Vagina (tissue), 2 donors: ENCODE data around the gene RABEP2. TPM values are rescaled to one million over a fixed set of nuclear protein-coding genes. Genes with fewer than 3 reads are reported as not detected.
A peak's percentile ranks its signal among the peaks of the same experiment; 100 is the strongest.
"Not testable (repeated sequence)": the region's sequence is repeated elsewhere in the genome, so short reads cannot be mapped to it uniquely, and the experiment has no call there.

Experiments
- DNase-seq, 2 donors: peaks; one replicate each; pipeline ENCODE4 v3.0.0-alpha.2; 2017; ENCODE audit errors: extremely low spot score in 2 of 2
- H3K27ac ChIP-seq: fragments of 200-600 bp; sonication (generic); one replicate; pipeline ENCODE4 v1.5.1; 2019
- H3K27me3 ChIP-seq: fragments of 200-600 bp; sonication (generic); one replicate; pipeline ENCODE4 v1.5.1; 2019
- H3K36me3 ChIP-seq, 2 donors: fragments of 200-600 bp; sonication (generic); one replicate each; pipeline ENCODE4 v1.5.1; 2017 to 2019
- H3K4me1 ChIP-seq: fragments of 200-600 bp; sonication (generic); one replicate; pipeline ENCODE4 v1.5.1; 2019
- H3K4me3 ChIP-seq, 2 donors: fragments of 200-600 bp; sonication (generic); 1 replicate in 1 of 2; 2 replicates in 1 of 2; pipeline ENCODE4 v1.5.1; 2016 to 2019
- H3K9me3 ChIP-seq: fragments of 200-600 bp; sonication (generic); one replicate; pipeline ENCODE4 v1.5.1; 2019
- CTCF ChIP-seq, 3 experiments: fragments of 450-650 bp in 2 of 3; fragments of 200-600 bp in 1 of 3; sonication (generic) in 1 of 3; IDR thresholded peaks; one replicate each; pipeline ENCODE4 v1.5.1; 2017 to 2019; ENCODE audit warnings: antibody characterized with exemption in 3 of 3, mild to moderate bottlenecking in 2 of 3, moderate library complexity in 2 of 3
- POLR2A ChIP-seq, 2 donors: fragments of 450-650 bp; IDR thresholded peaks; one replicate each; pipeline ENCODE4 v1.6.1; 2017; ENCODE audit warnings: antibody characterized with exemption in 2 of 2, mild to moderate bottlenecking in 2 of 2, moderate library complexity in 2 of 2
- POLR2AphosphoS5 ChIP-seq, 2 donors: sonication (generic); formaldehyde crosslinking; IDR thresholded peaks; one replicate each; pipeline ENCODE4 v1.9.0; 2017; ENCODE audit warnings: antibody characterized with exemption in 2 of 2, mild to moderate bottlenecking in 2 of 2, low read depth in 1 of 2; ENCODE audit not compliant: insufficient read depth in 1 of 2
- intact Hi-C: fragments of 100-400 bp; cut with DNase I; formaldehyde crosslinking; loops from one replicate; pipeline ENCODE4 v1.15.1; 2023
- total RNA-seq: library from RNA; depleted of rRNA; stranded (reverse); fragments of >200 nt; gene quantifications from one replicate; pipeline ENCODE4 v1.2.3, GENCODE V29; 2016

The RABEP2 gene
- total RNA-seq, 1 donor from 2014 or later, result 44.7 TPM

- DNase-seq, result no peak
- no peaks in the 10 kb centered on the region for H3K9me3 ChIP-seq
- intact Hi-C loops, result no loop called here
- H3K4me1 ChIP-seq, result no peaks in the 10 kb centered on the region
- H3K27ac ChIP-seq, result no peak overlapping the region
- H3K27me3 ChIP-seq, result no peaks in the 10 kb centered on the region
- H3K4me3 ChIP-seq, result no peak overlapping the region
- no peaks in the 10 kb centered on the region for H3K36me3 ChIP-seq
- TF ChIP-seq POLR2AphosphoS5 (IDR thresholded peaks at IDR 0.05; ENCODE audit: insufficient read depth in 1 of 2, low read depth in 1 of 2), result no peak
- TF ChIP-seq CTCF (IDR thresholded peaks at IDR 0.05), result no peak
- TF ChIP-seq POLR2A (IDR thresholded peaks at IDR 0.05), result no peak
Measured at GRCh38 chr16:28893291-28893690, 31.7 kb downstream of the RABEP2 start.

GRCh38 chr16:28891964-28892890, 32.8 kb downstream of the RABEP2 start:
- no peaks in the 10 kb centered on the region for H3K9me3 ChIP-seq
- TF ChIP-seq POLR2A (IDR thresholded peaks at IDR 0.05), result no peak
- no peak for TF ChIP-seq CTCF (IDR thresholded peaks at IDR 0.05)
- no peak for TF ChIP-seq POLR2AphosphoS5 (IDR thresholded peaks at IDR 0.05; ENCODE audit: insufficient read depth in 1 of 2, low read depth in 1 of 2)
- DNase-seq, result no peak
- no peaks in the 10 kb centered on the region for H3K27me3 ChIP-seq
- no peak overlapping the region for H3K27ac ChIP-seq
- intact Hi-C loops, result no loop called here
- H3K36me3 ChIP-seq, result no peaks in the 10 kb centered on the region
- H3K4me1 ChIP-seq, result no peaks in the 10 kb centered on the region
- no peak overlapping the region for H3K4me3 ChIP-seq

- intact Hi-C loops, DNase-seq: not testable (repeated sequence)
Measured at GRCh38 chr16:28890355-28890754, 34.7 kb downstream of the RABEP2 start.

GRCh38 chr16:28886945-28887344, 38.1 kb downstream of the RABEP2 start:
- peak in 1 of 2 donors; percentile 62 for DNase-seq
- Histone ChIP-seq H3K36me3 (no peaks in the 10 kb centered on the region), H3K27ac (no peak overlapping the region), H3K27me3 (no peaks in the 10 kb centered on the region), H3K4me1 (no peaks in the 10 kb centered on the region), H3K4me3 (no peak overlapping the region), H3K9me3 (no peaks in the 10 kb centered on the region)
- TF ChIP-seq POLR2AphosphoS5 (IDR thresholded peaks at IDR 0.05; ENCODE audit: insufficient read depth in 1 of 2, low read depth in 1 of 2), result no peak
- no peak for TF ChIP-seq POLR2A (IDR thresholded peaks at IDR 0.05)
- no peak for TF ChIP-seq CTCF (IDR thresholded peaks at IDR 0.05)
- intact Hi-C loops, result no loop called here

More at GRCh38 chr16:28890355-28890754, 34.7 kb downstream of the RABEP2 start:
- not testable (repeated sequence) for H3K4me1 ChIP-seq, H3K27ac ChIP-seq, H3K27me3 ChIP-seq, H3K36me3 ChIP-seq, H3K4me3 ChIP-seq, H3K9me3 ChIP-seq

- H3K36me3 ChIP-seq, result no peaks in the 10 kb centered on the region
- no peak overlapping the region for H3K4me3 ChIP-seq
- no peak for TF ChIP-seq CTCF (IDR thresholded peaks at IDR 0.05)
- no peak for TF ChIP-seq POLR2A (IDR thresholded peaks at IDR 0.05)
- TF ChIP-seq POLR2AphosphoS5 (IDR thresholded peaks at IDR 0.05; ENCODE audit: insufficient read depth in 1 of 2, low read depth in 1 of 2), result no peak
- H3K27me3 ChIP-seq, result no peaks in the 10 kb centered on the region
- DNase-seq, result no peak
- intact Hi-C loops, result no loop called here
- H3K9me3 ChIP-seq, result no peaks in the 10 kb centered on the region
- peaks cover 14% of the 10 kb centered on the region for H3K4me1 ChIP-seq
- no peak overlapping the region for H3K27ac ChIP-seq
Measured at GRCh38 chr16:28884045-28884444, 41.0 kb downstream of the RABEP2 start.
